PC-3 (cell line): Measurements from ENCODE around the gene CHRNA4. TPM values are rescaled to one million over a fixed set of nuclear protein-coding genes. Genes with fewer than 3 reads are reported as not detected.

Source experiments
- ATAC-seq: fragments of 200-7000 bp; cut with Tn5 transposase; 2 replicates; pipeline ENCODE4 v1.9.1; 2020; ENCODE audit warnings: mild to moderate bottlenecking, moderate library complexity
- BruUV-seq: library from RNA; stranded (reverse); fragments of 400-500 nt; replicated peaks from 2 replicates; lab custom pipeline; 2021; lab: Mats Ljungman, UMichigan
- CTCF ChIA-PET: fragments of 300-600 bp; sonication (Branson Sonifier 250); formaldehyde crosslinking; loops from one replicate; lab custom pipeline; 2022; ENCODE audit warnings: antibody characterized with exemption; lab: Charles Lee
- POLR2A ChIA-PET: fragments of 300-600 bp; sonication (Branson Sonifier 250); formaldehyde crosslinking; loops from one replicate; lab custom pipeline; 2022; ENCODE audit warnings: antibody characterized with exemption; ENCODE audit not compliant: unreplicated experiment; lab: Charles Lee
- DNase-seq: peaks from one replicate; pipeline ENCODE4 v3.0.0-alpha.2; 2015
- H2AFZ ChIP-seq: fragments of 300-600 bp; sonication (generic); 2 replicates; pipeline ENCODE4 v1.6.0; 2016; ENCODE audit warnings: antibody characterized with exemption, low read length
- H3F3A ChIP-seq: fragments of 300-600 bp; sonication (generic); one replicate; pipeline ENCODE4 v1.6.0; 2017; ENCODE audit warnings: antibody characterized with exemption, low read length, control low read depth, mild to moderate bottlenecking; ENCODE audit not compliant: unreplicated experiment
- H3K27ac ChIP-seq: fragments of 300-600 bp; sonication (generic); 2 replicates; pipeline ENCODE4 v1.5.1; 2016; ENCODE audit warnings: mild to moderate bottlenecking, low read length
- H3K27me3 ChIP-seq: fragments of 300-600 bp; sonication (generic); 2 replicates; pipeline ENCODE4 v1.6.1; 2016; ENCODE audit warnings: low read length, mixed read lengths
- H3K36me3 ChIP-seq: fragments of 300-600 bp; sonication (generic); 2 replicates; pipeline ENCODE4 v1.6.1; 2016; ENCODE audit warnings: low read depth, mixed run types, low read length, mixed read lengths
- H3K4me1 ChIP-seq: fragments of 300-600 bp; sonication (generic); 2 replicates; pipeline ENCODE4 v1.5.1; 2016; ENCODE audit warnings: low read length; ENCODE audit not compliant: insufficient read depth
- H3K4me2 ChIP-seq: fragments of 300-600 bp; sonication (generic); 2 replicates; pipeline ENCODE4 v1.6.0; 2016; ENCODE audit warnings: low read length
- H3K4me3 ChIP-seq: fragments of 300-600 bp; sonication (generic); 2 replicates; pipeline ENCODE4 v1.5.1; 2016; ENCODE audit warnings: mild to moderate bottlenecking, low read length, mixed read lengths
- H3K79me2 ChIP-seq: fragments of 300-600 bp; sonication (generic); 2 replicates; pipeline ENCODE4 v1.6.1; 2017; ENCODE audit warnings: low read length, mixed read lengths
- H3K9ac ChIP-seq: fragments of 300-600 bp; sonication (generic); 2 replicates; pipeline ENCODE4 v1.6.0; 2016; ENCODE audit warnings: mild to moderate bottlenecking, low read length
- H3K9me2 ChIP-seq: fragments of 300-600 bp; sonication (generic); replicated peaks from 2 replicates; pipeline ENCODE4 v1.6.1; 2016; ENCODE audit warnings: mixed run types, low read length, mixed read lengths
- H3K9me3 ChIP-seq: fragments of 300-600 bp; sonication (generic); 2 replicates; pipeline ENCODE4 v1.6.1; 2016; ENCODE audit warnings: low read length, mixed read lengths
- H4K20me1 ChIP-seq: fragments of 300-600 bp; sonication (generic); 2 replicates; pipeline ENCODE4 v1.6.1; 2016; ENCODE audit warnings: low read length, mixed read lengths
- EZH2 ChIP-seq: fragments of 300-600 bp; sonication (generic); IDR thresholded peaks from one replicate; pipeline ENCODE4 v1.6.1; 2017; ENCODE audit warnings: antibody characterized with exemption, mild to moderate bottlenecking, low read length; ENCODE audit not compliant: unreplicated experiment
- EZH2phosphoT487 ChIP-seq: fragments of 300-600 bp; sonication (generic); IDR thresholded peaks from 2 replicates; pipeline ENCODE4 v1.6.1; 2018; ENCODE audit warnings: mild to moderate bottlenecking, antibody characterized with exemption, low read length, borderline replicate concordance
- intact Hi-C: fragments of 100-400 bp; cut with micrococcal nuclease; formaldehyde crosslinking; loops from 2 replicates; pipeline ENCODE4 v1.9.0; 2023
- total RNA-seq: library from RNA; depleted of rRNA; stranded (reverse); fragments of >200 nt; gene quantifications from 2 replicates; pipeline ENCODE4 v1.2.3, GENCODE V29; 2014
- TF ChIP-seq, protein P1 (sequence below): fragments of 300-600 bp; sonication (generic); conservative IDR thresholded peaks from 2 replicates; pipeline ENCODE4 v1.5.1; 2017; ENCODE audit warnings: antibody characterized with exemption, low read depth, mild to moderate bottlenecking, low read length

Gene CHRNA4
- total RNA-seq, 1 experiment from 2014 or later: not detected

DNA sequence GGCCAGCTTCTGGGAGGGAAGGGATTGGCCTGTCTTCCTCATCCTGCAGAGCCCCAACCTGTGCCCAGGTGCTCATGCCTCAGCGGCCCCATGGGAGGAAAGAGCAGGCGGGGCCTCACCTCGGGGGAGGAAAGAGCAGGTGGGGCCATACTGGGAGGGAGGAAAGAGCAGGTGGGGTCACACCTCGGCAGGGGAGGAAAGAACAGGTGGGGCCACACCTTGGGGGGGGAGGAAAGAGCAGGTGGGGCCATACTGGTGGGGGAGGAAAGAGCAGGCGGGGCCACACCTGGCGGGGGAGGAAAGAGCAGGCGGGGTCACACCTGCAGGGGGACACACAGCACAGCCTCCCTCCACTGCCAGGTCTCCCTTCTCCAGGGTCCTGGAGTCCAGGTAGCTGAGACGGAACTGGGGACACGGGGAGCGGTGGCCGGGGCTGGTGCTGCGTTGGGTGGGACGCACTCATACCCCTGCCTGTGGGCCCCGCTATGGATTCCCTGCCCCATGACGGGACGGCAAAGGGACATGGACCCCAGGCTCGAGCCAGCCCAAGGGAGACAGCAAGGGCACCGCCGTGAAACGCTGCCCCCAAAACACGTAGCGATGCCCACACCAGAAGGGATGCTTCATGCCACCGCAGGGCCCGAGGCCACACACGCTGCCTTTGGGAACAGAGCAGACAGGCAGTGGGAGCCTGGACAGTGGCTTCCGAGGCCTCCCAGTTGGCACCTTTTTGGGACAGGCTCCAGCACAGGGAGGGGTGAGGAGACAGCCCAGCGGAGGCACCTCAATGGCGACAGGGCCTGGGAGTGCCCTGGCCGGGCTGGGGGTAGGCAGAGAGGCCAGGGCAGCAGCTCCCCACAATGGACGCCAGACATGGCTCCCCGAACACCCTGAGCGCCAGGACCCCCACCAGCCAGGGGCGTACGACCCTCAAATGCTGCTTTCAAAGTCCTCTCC, 43.3 kb upstream of the CHRNA4 start:
- Histone ChIP-seq H4K20me1 (no peaks in the 10 kb centered on the region), H3K9me3 (no peaks in the 10 kb centered on the region), H3K4me2 (no peak overlapping the region), H3K9me2 (no peaks in the 10 kb centered on the region), H3K27me3 (peaks cover 27% of the 10 kb centered on the region), H3K27ac (no peak overlapping the region), H2AFZ (no peak overlapping the region), H3K79me2 (no peaks in the 10 kb centered on the region), H3K9ac (no peak overlapping the region), H3K4me3 (no peak overlapping the region), H3K36me3 (no peaks in the 10 kb centered on the region), H3F3A (no peaks in the 10 kb centered on the region), H3K4me1 (no peaks in the 10 kb centered on the region)
- intact Hi-C loops: no loop called here
- POLR2A ChIA-PET: no interaction called here
- BruUV-seq: no TSS peak
- no peak for TF ChIP-seq EZH2
- CTCF ChIA-PET: no interaction called here
- DNase-seq: no peak
- no peak for ATAC-seq

DNA sequence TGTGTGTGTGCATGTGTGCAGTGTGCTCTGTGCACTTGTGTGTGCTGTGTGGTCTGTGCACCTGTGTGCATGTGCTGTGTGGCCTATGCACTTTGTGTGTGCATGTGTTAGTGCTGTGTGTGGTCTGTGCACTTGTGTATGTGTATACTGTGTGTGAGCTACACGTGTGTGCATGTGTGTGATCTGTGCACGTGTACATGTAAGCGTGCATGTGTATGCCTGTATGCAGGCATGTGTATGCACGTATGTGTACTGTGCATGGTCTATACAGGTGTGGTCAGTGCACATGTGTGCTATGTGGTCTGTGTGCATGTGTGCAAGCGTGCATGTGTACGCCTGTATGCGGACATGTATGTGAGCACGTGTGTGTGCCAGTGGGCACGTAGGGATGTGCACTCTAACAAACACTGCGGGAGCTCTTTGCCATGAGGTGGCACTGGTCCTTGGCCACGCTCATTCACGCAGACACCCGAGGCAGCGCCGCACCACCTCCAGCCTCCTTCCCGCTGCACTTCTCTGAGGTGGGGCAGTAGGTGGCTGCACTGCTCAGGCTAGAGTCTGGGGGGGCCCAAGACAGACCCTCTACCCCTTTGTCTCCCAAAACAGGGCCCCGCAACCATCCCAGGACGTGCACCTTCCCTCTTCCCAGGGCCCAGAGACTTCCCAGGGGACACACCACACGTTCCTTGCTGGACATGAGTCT, 42.4 kb upstream of the CHRNA4 start:
- Histone ChIP-seq H3K4me1 (no peaks in the 10 kb centered on the region), H3K9ac (no peak overlapping the region), H4K20me1 (no peaks in the 10 kb centered on the region), H3K4me3 (no peak overlapping the region), H3K9me3 (no peaks in the 10 kb centered on the region), H3K27ac (no peak overlapping the region), H3F3A (no peaks in the 10 kb centered on the region), H3K9me2 (no peaks in the 10 kb centered on the region), H3K27me3 (peaks cover 33% of the 10 kb centered on the region), H3K79me2 (no peaks in the 10 kb centered on the region), H3K36me3 (no peaks in the 10 kb centered on the region), H3K4me2 (no peak overlapping the region), H2AFZ (no peak overlapping the region)
- intact Hi-C loops: no loop called here
- CTCF ChIA-PET: no interaction called here
- BruUV-seq: no TSS peak
- POLR2A ChIA-PET: no interaction called here
- ATAC-seq (no peak), DNase-seq (no peak)
- TF ChIP-seq, protein P1, sequence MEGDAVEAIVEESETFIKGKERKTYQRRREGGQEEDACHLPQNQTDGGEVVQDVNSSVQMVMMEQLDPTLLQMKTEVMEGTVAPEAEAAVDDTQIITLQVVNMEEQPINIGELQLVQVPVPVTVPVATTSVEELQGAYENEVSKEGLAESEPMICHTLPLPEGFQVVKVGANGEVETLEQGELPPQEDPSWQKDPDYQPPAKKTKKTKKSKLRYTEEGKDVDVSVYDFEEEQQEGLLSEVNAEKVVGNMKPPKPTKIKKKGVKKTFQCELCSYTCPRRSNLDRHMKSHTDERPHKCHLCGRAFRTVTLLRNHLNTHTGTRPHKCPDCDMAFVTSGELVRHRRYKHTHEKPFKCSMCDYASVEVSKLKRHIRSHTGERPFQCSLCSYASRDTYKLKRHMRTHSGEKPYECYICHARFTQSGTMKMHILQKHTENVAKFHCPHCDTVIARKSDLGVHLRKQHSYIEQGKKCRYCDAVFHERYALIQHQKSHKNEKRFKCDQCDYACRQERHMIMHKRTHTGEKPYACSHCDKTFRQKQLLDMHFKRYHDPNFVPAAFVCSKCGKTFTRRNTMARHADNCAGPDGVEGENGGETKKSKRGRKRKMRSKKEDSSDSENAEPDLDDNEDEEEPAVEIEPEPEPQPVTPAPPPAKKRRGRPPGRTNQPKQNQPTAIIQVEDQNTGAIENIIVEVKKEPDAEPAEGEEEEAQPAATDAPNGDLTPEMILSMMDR: no peak
- TF ChIP-seq EZH2 (no peak), EZH2phosphoT487 (no peak)

DNA sequence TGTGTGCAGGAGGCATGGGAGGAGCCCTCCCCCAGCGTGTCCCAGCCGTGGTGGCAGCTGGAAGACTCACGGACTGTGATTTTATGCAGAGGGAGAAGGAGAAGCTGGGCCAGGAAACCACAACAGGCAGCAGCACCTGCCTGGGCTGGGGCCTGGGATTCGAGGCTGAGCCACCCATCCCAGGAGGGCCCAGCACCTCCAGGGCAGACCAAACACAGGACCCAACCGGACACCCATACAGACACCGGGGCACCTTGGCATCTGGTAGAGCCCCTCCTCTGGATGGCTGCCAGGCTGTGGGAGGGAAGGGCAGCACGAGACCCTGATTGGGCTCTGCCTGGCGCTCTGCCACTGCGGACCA, 41.7 kb upstream of the CHRNA4 start:
- ChIA-PET POLR2A (no interaction called here), CTCF (no interaction called here)
- H3F3A ChIP-seq: no peaks in the 10 kb centered on the region
- no peak overlapping the region for H3K4me3 ChIP-seq
- H3K9me2 ChIP-seq: no peaks in the 10 kb centered on the region
- H3K9ac ChIP-seq: no peak overlapping the region
- ATAC-seq (peak; percentile 27; the same call in 1 of the 2 replicates), DNase-seq (no peak)
- H3K4me2 ChIP-seq: no peak overlapping the region
- no peak overlapping the region for H2AFZ ChIP-seq
- no peaks in the 10 kb centered on the region for H4K20me1 ChIP-seq
- no TSS peak for BruUV-seq
- no peaks in the 10 kb centered on the region for H3K36me3 ChIP-seq
- H3K9me3 ChIP-seq: no peaks in the 10 kb centered on the region
- intact Hi-C loops: no loop called here
- peaks cover 40% of the 10 kb centered on the region for H3K27me3 ChIP-seq
- no peak overlapping the region for H3K27ac ChIP-seq
- no peaks in the 10 kb centered on the region for H3K79me2 ChIP-seq
- H3K4me1 ChIP-seq: no peaks in the 10 kb centered on the region
- TF ChIP-seq EZH2phosphoT487 (no peak), EZH2 (no peak)
- TF ChIP-seq, protein P1: no peak
